Neural progenitor cell (in vitro differentiated cells): ENCODE measurements around the gene CIRBP. TPM values are rescaled to one million over a fixed set of nuclear protein-coding genes. Genes with fewer than 3 reads are reported as not detected.

Experiments used
- DNase-seq: peaks from one replicate; pipeline ENCODE4 v3.0.0-alpha.2; 2016; ENCODE audit warnings: low spot score
- H2AFZ ChIP-seq: fragments of 200-600 bp; sonication (generic); replicated peaks from 2 replicates; pipeline ENCODE4 v1.6.1; 2016; ENCODE audit warnings: antibody characterized with exemption
- H3F3A ChIP-seq: fragments of 200-600 bp; sonication (generic); 2 replicates; pipeline ENCODE4 v1.6.1; 2016; ENCODE audit warnings: antibody characterized with exemption, low read depth
- H3K27ac ChIP-seq: fragments of 200-600 bp; sonication (generic); 2 replicates; pipeline ENCODE4 v1.5.1; 2016; ENCODE audit warnings: mild to moderate bottlenecking
- H3K27me3 ChIP-seq: fragments of 200-600 bp; sonication (generic); 2 replicates; pipeline ENCODE4 v1.6.1; 2016; ENCODE audit warnings: mild to moderate bottlenecking, moderate library complexity
- H3K36me3 ChIP-seq: fragments of 200-600 bp; sonication (generic); 2 replicates; pipeline ENCODE4 v1.5.1; 2016
- H3K4me1 ChIP-seq: fragments of 200-600 bp; sonication (generic); 2 replicates; pipeline ENCODE4 v1.6.1; 2016; ENCODE audit warnings: mixed run types
- H3K4me2 ChIP-seq: fragments of 200-600 bp; sonication (generic); 2 replicates; pipeline ENCODE4 v1.6.1; 2016
- H3K4me3 ChIP-seq: fragments of 200-600 bp; sonication (generic); 2 replicates; pipeline ENCODE4 v1.5.1; 2016
- H3K79me2 ChIP-seq: fragments of 200-600 bp; sonication (generic); 2 replicates; pipeline ENCODE4 v1.6.1; 2016; ENCODE audit warnings: low read depth
- H3K9ac ChIP-seq: fragments of 200-600 bp; sonication (generic); 2 replicates; pipeline ENCODE4 v1.6.1; 2016
- H3K9me3 ChIP-seq: fragments of 200-600 bp; sonication (generic); 2 replicates; pipeline ENCODE4 v1.5.1; 2016; ENCODE audit warnings: low read depth
- H4K20me1 ChIP-seq: fragments of 200-600 bp; sonication (generic); 2 replicates; pipeline ENCODE4 v1.6.1; 2016; ENCODE audit warnings: low read depth
- H3K27ac Mint-ChIP-seq: 3 replicates; pipeline ENCODE4 v1.8.0; 2021; ENCODE audit warnings: mixed read lengths
- H3K27me3 Mint-ChIP-seq: 2 replicates; pipeline ENCODE4 v1.8.0; 2022; ENCODE audit warnings: low read depth, mild to moderate bottlenecking, inconsistent platforms, moderate library complexity, mixed read lengths; ENCODE audit not compliant: insufficient read depth
- H3K36me3 Mint-ChIP-seq: 3 replicates; pipeline ENCODE4 v1.8.0; 2021; ENCODE audit warnings: mixed read lengths
- H3K4me1 Mint-ChIP-seq: 3 replicates; pipeline ENCODE4 v1.8.0; 2021; ENCODE audit warnings: mixed read lengths
- H3K4me3 Mint-ChIP-seq: 3 replicates; pipeline ENCODE4 v1.8.0; 2021; ENCODE audit warnings: mild to moderate bottlenecking, moderate library complexity, mixed read lengths
- H3K9me3 Mint-ChIP-seq: 3 replicates; pipeline ENCODE4 v1.8.0; 2020; ENCODE audit warnings: mixed read lengths
- CTCF ChIP-seq: fragments of 200-600 bp; sonication (generic); IDR thresholded peaks from 2 replicates; pipeline ENCODE4 v1.5.1; 2017; ENCODE audit warnings: antibody characterized with exemption, mild to moderate bottlenecking
- EZH2 ChIP-seq: fragments of 200-600 bp; sonication (generic); IDR thresholded peaks from 2 replicates; pipeline ENCODE4 v1.6.1; 2017; ENCODE audit warnings: antibody characterized with exemption, mild to moderate bottlenecking, moderate library complexity
- EZH2phosphoT487 ChIP-seq: fragments of 200-600 bp; sonication (generic); IDR thresholded peaks from 2 replicates; pipeline ENCODE4 v1.6.1; 2017; ENCODE audit warnings: antibody characterized with exemption
- total RNA-seq: library from RNA; depleted of rRNA; stranded (reverse); fragments of >200 nt; gene quantifications from 2 replicates; pipeline ENCODE4 v1.2.3, GENCODE V29; 2015; ENCODE audit warnings: low replicate concordance

CIRBP gene
- total RNA-seq, 1 donor from 2014 or later = 395 TPM

DNA sequence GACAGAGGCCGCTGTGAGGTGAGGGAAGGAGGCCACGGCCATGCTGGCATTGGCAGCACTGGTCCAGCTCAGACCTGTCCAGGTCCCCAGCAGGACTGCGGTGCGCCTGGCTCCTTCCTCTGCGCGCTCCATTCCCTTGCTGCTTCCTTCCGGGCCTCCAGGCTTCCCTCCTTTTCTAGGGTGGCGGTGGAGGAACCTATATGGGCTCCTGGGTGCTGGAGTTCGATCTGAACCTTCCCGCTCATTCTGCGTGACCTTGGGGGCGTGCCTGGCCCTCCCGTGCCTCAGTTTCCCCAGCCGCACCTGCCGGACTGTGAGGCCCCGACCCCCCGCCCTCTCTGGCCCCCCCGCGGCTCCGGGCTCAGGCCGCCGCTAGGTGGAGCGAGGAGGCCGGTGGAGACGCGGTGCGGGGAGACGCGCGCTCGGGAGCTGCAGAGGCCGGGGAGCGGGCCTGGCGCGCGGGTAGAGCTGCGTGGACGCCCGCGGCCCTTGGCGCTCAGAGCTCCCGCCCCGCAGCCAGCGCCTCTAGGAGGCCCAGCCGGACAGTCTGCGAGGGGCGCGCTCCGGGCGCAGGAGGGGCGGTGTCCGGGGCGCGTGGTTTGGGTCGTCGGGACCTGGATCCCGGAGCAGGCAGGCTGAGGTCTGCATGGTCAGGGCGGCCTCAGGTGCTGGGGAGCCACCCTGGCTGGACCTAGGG is 46.5 kb downstream of the CIRBP start:
- Histone ChIP-seq H3K9ac (no peak overlapping the region), H3K79me2 (no peaks in the 10 kb centered on the region), H3K4me3 (peak overlapping the region; percentile 36), H3K27ac (no peak overlapping the region), H3K27me3 (peaks cover 29% of the 10 kb centered on the region), H3K9me3 (no peaks in the 10 kb centered on the region), H4K20me1 (no peaks in the 10 kb centered on the region), H2AFZ (peak overlapping the region; percentile 64), H3K36me3 (no peaks in the 10 kb centered on the region), H3F3A (peaks cover 48% of the 10 kb centered on the region), H3K4me1 (peaks cover 31% of the 10 kb centered on the region), H3K4me2 (peak overlapping the region; percentile 78)
- Mint-ChIP-seq H3K36me3 (no peaks in the 10 kb centered on the region), H3K27ac (no peak overlapping the region), H3K9me3 (peaks cover 3% of the 10 kb centered on the region), H3K4me3 (no peak overlapping the region), H3K4me1 (peaks cover 28% of the 10 kb centered on the region), H3K27me3 (peaks cover 15% of the 10 kb centered on the region)
- TF ChIP-seq CTCF = peak; percentile 72
- TF ChIP-seq EZH2phosphoT487 = no peak
- TF ChIP-seq EZH2 = peak; percentile 54
- peak; percentile 77 for DNase-seq

GRCh38 chr19:1316466-1316865 is 47.3 kb downstream of the CIRBP start:
- peaks cover 23% of the 10 kb centered on the region for H3K4me1 ChIP-seq
- H3K4me3 Mint-ChIP-seq = no peak overlapping the region
- H2AFZ ChIP-seq = no peak overlapping the region
- H3K27me3 Mint-ChIP-seq = peaks cover 15% of the 10 kb centered on the region
- TF ChIP-seq EZH2phosphoT487 (no peak), EZH2 (no peak), CTCF (no peak)
- no peak overlapping the region for H3K27ac ChIP-seq
- no peaks in the 10 kb centered on the region for H3K9me3 ChIP-seq
- H3K27ac Mint-ChIP-seq = no peak overlapping the region
- H3K4me3 ChIP-seq = no peak overlapping the region
- no peak for DNase-seq
- H3K9me3 Mint-ChIP-seq = peaks cover 3% of the 10 kb centered on the region
- no peak overlapping the region for H3K4me2 ChIP-seq
- no peaks in the 10 kb centered on the region for H3K79me2 ChIP-seq
- peaks cover 29% of the 10 kb centered on the region for H3K27me3 ChIP-seq
- peaks cover 30% of the 10 kb centered on the region for H3K4me1 Mint-ChIP-seq
- no peaks in the 10 kb centered on the region for H3K36me3 ChIP-seq
- H4K20me1 ChIP-seq = no peaks in the 10 kb centered on the region
- H3F3A ChIP-seq = peaks cover 44% of the 10 kb centered on the region
- H3K9ac ChIP-seq = no peak overlapping the region
- H3K36me3 Mint-ChIP-seq = no peaks in the 10 kb centered on the region

DNA sequence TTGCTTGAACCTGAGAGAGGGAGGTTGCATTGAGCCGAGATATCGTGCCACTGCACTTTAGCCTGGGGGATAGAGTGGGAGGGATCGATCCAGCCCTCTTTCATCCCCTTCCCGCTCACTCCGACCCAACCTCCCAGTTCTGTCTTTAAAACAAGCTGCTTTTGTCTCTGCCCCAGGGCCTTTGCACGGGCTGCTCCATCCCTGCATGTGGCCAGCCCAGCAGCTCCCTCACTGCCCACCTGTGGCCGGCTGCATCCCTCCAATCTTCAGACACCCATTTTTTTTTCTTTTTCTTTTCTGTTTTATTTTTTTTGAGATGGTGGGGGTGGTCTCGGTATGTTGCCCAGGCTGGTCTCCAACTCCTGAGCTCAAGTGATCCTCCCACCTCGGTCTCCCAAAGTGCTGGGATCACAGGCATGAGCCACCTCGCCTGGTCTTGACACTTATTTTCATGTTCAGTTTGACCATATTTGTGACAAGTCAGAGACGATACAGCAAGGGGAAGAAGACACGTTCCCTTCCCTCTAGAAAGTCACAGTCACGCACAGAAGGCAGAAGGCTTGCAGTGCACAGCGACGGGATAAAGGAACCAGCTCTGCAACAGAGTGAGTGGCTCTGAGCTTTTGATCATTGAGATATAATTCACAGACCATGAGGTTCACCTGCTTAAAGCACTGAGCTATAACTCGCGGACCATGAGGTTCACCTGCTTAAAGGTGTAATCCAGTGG is 48.3 kb downstream of the CIRBP start:
- H3K4me1 ChIP-seq = peaks cover 18% of the 10 kb centered on the region
- H3K9me3 ChIP-seq = no peaks in the 10 kb centered on the region
- peak overlapping the region; percentile 79 for H3K27ac Mint-ChIP-seq
- peaks cover 29% of the 10 kb centered on the region for H3K27me3 ChIP-seq
- H3K36me3 ChIP-seq = no peaks in the 10 kb centered on the region
- peaks cover 15% of the 10 kb centered on the region for H3K27me3 Mint-ChIP-seq
- peaks cover 3% of the 10 kb centered on the region for H3K9me3 Mint-ChIP-seq
- no peak overlapping the region for H3K9ac ChIP-seq
- H3K79me2 ChIP-seq = no peaks in the 10 kb centered on the region
- H4K20me1 ChIP-seq = no peaks in the 10 kb centered on the region
- peak overlapping the region; percentile 58 for H3K4me3 Mint-ChIP-seq
- peaks cover 36% of the 10 kb centered on the region for H3F3A ChIP-seq
- TF ChIP-seq CTCF = no peak
- no peak for TF ChIP-seq EZH2
- TF ChIP-seq EZH2phosphoT487 = no peak
- H3K4me1 Mint-ChIP-seq = peaks cover 30% of the 10 kb centered on the region
- H3K4me3 ChIP-seq = no peak overlapping the region
- no peak for DNase-seq
- H3K36me3 Mint-ChIP-seq = no peaks in the 10 kb centered on the region
- H3K4me2 ChIP-seq = no peak overlapping the region
- no peak overlapping the region for H3K27ac ChIP-seq
- no peak overlapping the region for H2AFZ ChIP-seq
